BE2C (cell line): ENCODE results near the gene CNTNAP5. TPM values are rescaled to one million over a fixed set of nuclear protein-coding genes. Genes with fewer than 3 reads are reported as not detected.

ENCODE experiments used
- DNase-seq: peaks from one replicate; pipeline ENCODE4 v3.0.0-alpha.2; 2020
- H3K27me3 ChIP-seq: fragments of 250-450 bp; sonication (Bioruptor Pico); 2 replicates; pipeline ENCODE4 v1.5.1; 2020; ENCODE audit warnings: mild to moderate bottlenecking
- H3K36me3 ChIP-seq: fragments of 250-450 bp; sonication (Bioruptor Pico); 2 replicates; pipeline ENCODE4 v1.5.1; 2020; ENCODE audit warnings: mild to moderate bottlenecking
- H3K4me1 ChIP-seq: fragments of 250-450 bp; sonication (Bioruptor Pico); 2 replicates; pipeline ENCODE4 v1.5.1; 2020
- H3K4me3 ChIP-seq: 2 replicates; pipeline ENCODE4 v1.5.1; 2011; ENCODE audit warnings: low read depth, low read length
- H3K9me3 ChIP-seq: fragments of 250-450 bp; sonication (Bioruptor Pico); 2 replicates; pipeline ENCODE4 v1.5.1; 2020
- CTCF ChIP-seq: IDR thresholded peaks from 2 replicates; pipeline ENCODE4 v1.5.1; 2012; ENCODE audit warnings: mild to moderate bottlenecking, low read depth, low read length
- polyA plus RNA-seq: library from polyadenylated mRNA; unstranded; fragments of >200 nt; gene quantifications from one replicate; pipeline ENCODE4 v1.2.1, GENCODE V29; 2012; ENCODE audit warnings: low read depth, missing spikeins; ENCODE audit not compliant: insufficient read length, insufficient read depth

Gene CNTNAP5
- 3.4 TPM for polyA plus RNA-seq

- Histone ChIP-seq H3K4me3 (peak within 1 kb of the TSS; percentile 65), H3K4me1 (no peaks in the 10 kb centered on the region), H3K27me3 (no peaks in the 10 kb centered on the region; the same call in 1 of the 2 replicates), H3K36me3 (no peaks in the 10 kb centered on the region), H3K9me3 (no peaks in the 10 kb centered on the region)
- DNase-seq, result peak; percentile 54
- TF ChIP-seq CTCF, result no peak
Measured at GRCh38 chr2:124025171-124025580, at the start of gene CNTNAP5. Gene CNTNAP5, plus strand, starts transcription at chr2:124025287. Its CDS starts 364 bp downstream, at chr2:124025651.

DNA sequence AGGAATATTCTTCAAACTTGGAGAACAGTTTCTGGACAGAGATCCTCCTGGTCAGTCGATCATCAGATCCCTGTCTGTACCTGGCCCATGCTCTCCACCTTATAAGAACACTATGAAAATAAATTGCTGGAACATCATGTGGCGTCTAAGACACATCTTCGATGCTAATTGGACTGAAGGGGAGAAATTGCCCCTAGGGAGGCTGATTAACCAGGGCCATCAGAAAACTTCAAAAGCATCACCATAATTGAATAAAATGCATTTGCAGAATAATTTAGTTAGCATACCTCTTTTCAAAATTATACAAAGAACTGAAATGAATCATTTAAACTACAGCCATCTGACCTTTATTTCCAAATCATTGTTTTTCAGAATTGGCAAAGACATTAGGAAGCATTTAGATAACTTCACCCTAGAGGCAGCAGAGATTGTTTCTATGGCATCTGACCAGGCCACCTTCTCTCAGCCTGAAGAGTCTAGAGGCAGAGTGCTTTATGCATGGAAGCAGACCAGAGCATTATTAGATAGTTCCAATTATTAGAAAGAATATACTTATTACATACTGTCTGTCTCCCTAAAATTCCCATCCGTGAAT lies 48.9 kb upstream of the CNTNAP5 start:
- peak; percentile 38 for DNase-seq
- no peaks in the 10 kb centered on the region for H3K9me3 ChIP-seq
- no peak for TF ChIP-seq CTCF
- H3K27me3 ChIP-seq, result no peaks in the 10 kb centered on the region
- H3K36me3 ChIP-seq, result no peaks in the 10 kb centered on the region
- H3K4me3 ChIP-seq, result no peak overlapping the region
- H3K4me1 ChIP-seq, result peaks cover 7% of the 10 kb centered on the region

DNA sequence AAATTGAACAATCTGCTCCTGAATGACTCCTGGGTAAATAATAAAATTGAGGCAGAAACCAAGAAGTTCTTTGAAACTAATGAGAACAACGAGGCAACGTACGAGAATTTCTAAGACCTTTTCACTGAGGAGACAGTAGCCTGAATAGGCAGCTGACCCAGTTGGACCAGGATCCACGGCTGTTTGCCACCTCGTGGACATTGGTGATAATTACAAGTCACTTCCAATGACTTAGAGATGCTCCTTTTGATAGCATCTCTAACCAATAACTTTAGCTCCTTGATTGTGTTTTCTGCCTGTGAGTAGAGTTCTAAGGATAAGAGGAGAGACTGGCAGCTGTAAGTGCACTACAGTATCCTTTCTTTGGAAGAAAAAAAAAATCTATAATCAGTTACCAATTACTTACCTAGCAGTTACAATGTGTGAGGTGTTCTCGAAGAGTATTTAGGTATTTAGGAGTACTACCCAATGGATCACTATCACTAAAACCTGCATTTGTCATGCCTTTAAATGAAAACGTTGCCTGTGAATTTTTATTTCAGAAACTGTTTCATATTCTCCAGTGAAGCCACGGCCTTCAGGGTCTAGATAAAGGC lies 31.3 kb upstream of the CNTNAP5 start:
- TF ChIP-seq CTCF, result peak; percentile 53
- Histone ChIP-seq H3K4me3 (no peak overlapping the region), H3K4me1 (no peaks in the 10 kb centered on the region), H3K9me3 (no peaks in the 10 kb centered on the region), H3K36me3 (no peaks in the 10 kb centered on the region), H3K27me3 (no peaks in the 10 kb centered on the region)
- DNase-seq, result peak; percentile 31

GRCh38 chr2:123999681-124000080 lies 25.4 kb upstream of the CNTNAP5 start:
- H3K4me3 ChIP-seq, result no peak overlapping the region
- no peak for TF ChIP-seq CTCF
- no peaks in the 10 kb centered on the region for H3K9me3 ChIP-seq
- H3K36me3 ChIP-seq, result no peaks in the 10 kb centered on the region
- no peak for DNase-seq
- no peaks in the 10 kb centered on the region for H3K27me3 ChIP-seq
- no peaks in the 10 kb centered on the region; the same call in 1 of the 2 replicates for H3K4me1 ChIP-seq

DNA sequence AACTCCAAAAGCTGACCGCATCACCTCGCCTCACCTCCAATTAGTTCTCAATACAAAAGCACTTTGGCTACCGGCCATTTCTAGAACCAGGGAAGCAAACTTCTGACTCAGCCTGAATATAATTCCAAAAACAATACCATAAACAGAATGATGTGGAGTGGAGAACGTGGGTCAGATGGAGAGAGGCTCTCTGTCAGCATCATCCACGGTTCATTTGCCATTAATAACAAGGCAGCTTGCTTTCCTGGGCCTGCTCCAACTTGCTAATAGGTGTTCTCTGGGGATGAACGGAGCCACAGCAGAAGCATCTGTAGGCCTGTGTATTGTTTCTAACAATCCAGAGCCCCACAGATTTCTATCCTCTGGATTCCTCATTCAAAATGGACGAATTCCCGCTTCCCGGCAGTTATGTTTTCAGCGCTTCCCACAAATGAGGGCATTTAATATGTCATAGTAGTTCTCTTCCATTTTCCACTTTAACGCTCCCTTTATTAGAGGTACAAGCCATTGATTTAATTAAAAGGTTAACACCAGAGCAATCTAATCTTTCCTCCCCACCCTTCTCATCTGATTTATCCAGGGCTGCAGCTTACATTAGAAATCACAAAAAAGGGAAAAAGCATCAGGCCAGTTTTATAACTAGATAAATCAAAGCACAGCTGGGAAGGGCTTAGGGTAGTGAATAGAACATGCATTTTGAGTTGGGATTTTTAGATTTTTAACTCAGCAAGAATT lies 23.2 kb upstream of the CNTNAP5 start:
- Histone ChIP-seq H3K9me3 (no peaks in the 10 kb centered on the region), H3K36me3 (no peaks in the 10 kb centered on the region), H3K27me3 (no peaks in the 10 kb centered on the region), H3K4me1 (no peaks in the 10 kb centered on the region; the same call in 1 of the 2 replicates), H3K4me3 (peak overlapping the region; percentile 31)
- TF ChIP-seq CTCF, result no peak
- peak; percentile 66 for DNase-seq

GRCh38 chr2:124018890-124019289 lies 6.2 kb upstream of the CNTNAP5 start:
- Histone ChIP-seq H3K4me3 (no peak overlapping the region), H3K27me3 (no peaks in the 10 kb centered on the region), H3K9me3 (no peaks in the 10 kb centered on the region), H3K4me1 (no peaks in the 10 kb centered on the region), H3K36me3 (no peaks in the 10 kb centered on the region)
- DNase-seq, result no peak
- TF ChIP-seq CTCF, result peak; percentile 43
